Fibroblast of pulmonary artery (primary cell): Measurements from ENCODE around the gene ISM2.

ENCODE experiments used
- DNase-seq: peaks from one replicate; pipeline ENCODE4 v3.0.0-alpha.2; 2010; ENCODE audit warnings: low read depth
- H3K4me3 ChIP-seq: replicated peaks from 2 replicates; pipeline ENCODE4 v1.5.1; 2011; ENCODE audit warnings: low read depth, mild to moderate bottlenecking, control low read depth, low read length, moderate library complexity
- CTCF ChIP-seq: IDR thresholded peaks from 2 replicates; pipeline ENCODE4 v1.5.1; 2011; ENCODE audit warnings: mild to moderate bottlenecking, control low read depth, low read length, inconsistent platforms; ENCODE audit errors: missing control alignments

Gene ISM2

GRCh38 chr14:77524536-77524935 is 25.9 kb upstream of the ISM2 start:
- H3K4me3 ChIP-seq, result no peak overlapping the region
- no peak for TF ChIP-seq CTCF
- no peak for DNase-seq

GRCh38 chr14:77523109-77523508 is 24.5 kb upstream of the ISM2 start:
- no peak for TF ChIP-seq CTCF
- no peak overlapping the region for H3K4me3 ChIP-seq
- no peak for DNase-seq

GRCh38 chr14:77520555-77520954 is 21.9 kb upstream of the ISM2 start:
- no peak overlapping the region for H3K4me3 ChIP-seq
- TF ChIP-seq CTCF, result no peak
- no peak for DNase-seq

- TF ChIP-seq CTCF, result no peak
- no peak overlapping the region for H3K4me3 ChIP-seq
- DNase-seq, result no peak
These were observed 17.5 kb upstream of the ISM2 start for GRCh38 chr14:77516126-77516525.

GRCh38 chr14:77511486-77512162 is 13.0 kb upstream of the ISM2 start:
- no peak for DNase-seq
- H3K4me3 ChIP-seq, result no peak overlapping the region
- no peak for TF ChIP-seq CTCF

GRCh38 chr14:77509366-77509765 is 10.8 kb upstream of the ISM2 start:
- H3K4me3 ChIP-seq, result no peak overlapping the region
- TF ChIP-seq CTCF, result no peak
- DNase-seq, result no peak

GRCh38 chr14:77508876-77509275 is 10.3 kb upstream of the ISM2 start:
- H3K4me3 ChIP-seq, result no peak overlapping the region
- DNase-seq, result no peak
- no peak for TF ChIP-seq CTCF
